NCI-H2107 (cell line): ENCODE measurements around the gene LTB4R.

Source experiments
- DNase-seq: peaks from one replicate; lab custom pipeline; 2025; lab: John Stamatoyannopoulos, UW

The LTB4R gene

GRCh38 chr14:24304019-24304387, 7.3 kb upstream of the LTB4R start:
- no peak for DNase-seq

DNA sequence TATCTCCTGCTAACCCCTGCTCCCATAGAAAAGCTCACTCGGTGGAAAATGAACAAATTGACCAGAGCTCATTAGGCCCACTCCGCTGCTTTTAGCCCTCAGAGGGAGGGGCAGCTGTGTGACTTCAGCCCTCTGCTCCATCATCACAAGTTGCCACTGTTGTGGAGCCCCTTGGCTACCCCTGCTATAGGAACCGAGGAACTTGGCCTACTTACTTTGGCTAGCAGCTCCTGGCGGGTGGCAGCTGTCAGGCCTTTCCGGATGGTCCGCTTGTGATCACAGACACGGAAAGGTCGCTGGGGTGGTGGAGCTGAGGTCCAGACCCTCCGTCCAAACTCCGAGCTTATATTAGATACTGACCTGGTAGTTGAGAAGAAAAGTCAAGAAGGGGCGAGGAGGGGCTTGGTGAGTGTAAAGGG, 4.1 kb upstream of the LTB4R start:
- DNase-seq = no peak

GRCh38 chr14:24307575-24308341, 3.5 kb upstream of the LTB4R start, which contains the start of gene CIDEB:
Gene CIDEB (minus strand): TSS chr14:24307977. CDS start chr14:24307858, 119 bp downstream.
- no peak for DNase-seq

- DNase-seq = no peak
Measured at GRCh38 chr14:24308342-24309124, 2.8 kb upstream of the LTB4R start.

DNA sequence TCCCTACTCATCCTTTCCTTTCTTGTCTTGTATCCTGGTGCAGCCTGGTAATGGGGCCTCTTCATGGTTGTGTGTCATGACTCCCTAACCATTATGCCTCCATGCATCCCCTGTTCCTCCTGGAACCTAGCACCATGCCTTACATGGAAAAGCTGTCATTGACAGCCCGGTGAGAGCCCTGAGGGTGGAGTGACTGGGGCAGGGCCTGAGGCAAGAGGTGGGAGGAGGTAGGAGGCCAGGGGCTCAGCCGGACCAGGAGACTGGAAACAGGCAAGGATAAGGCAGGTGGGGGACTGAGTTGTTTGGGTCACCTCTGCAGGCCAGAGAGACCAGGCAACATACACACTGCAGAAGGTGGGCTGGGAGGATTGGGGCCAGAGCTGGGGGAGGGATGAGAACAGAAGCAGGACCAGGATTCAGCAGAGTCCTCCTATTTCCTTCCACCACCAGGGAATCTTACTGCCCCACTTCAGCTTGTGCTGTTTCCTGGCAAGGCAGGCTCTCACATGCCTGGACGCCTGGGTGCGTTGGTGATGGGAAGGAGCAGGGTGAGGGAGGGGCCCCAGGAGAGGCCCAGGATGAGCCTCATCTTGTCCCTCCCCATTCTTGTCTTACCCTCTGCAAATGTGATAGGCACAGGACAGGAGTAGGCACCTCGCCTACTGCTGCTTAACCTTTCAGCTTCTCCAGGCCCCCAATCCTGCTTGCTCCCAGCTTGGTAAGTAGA, 1.6 kb upstream of the LTB4R start, which contains the start of gene LTB4R2:
TSS of gene LTB4R2 (plus strand) at position 603 of the 727 bp plus-strand sequence. CDS start 525 bp downstream, outside the sequence.
- DNase-seq = no peak

DNA sequence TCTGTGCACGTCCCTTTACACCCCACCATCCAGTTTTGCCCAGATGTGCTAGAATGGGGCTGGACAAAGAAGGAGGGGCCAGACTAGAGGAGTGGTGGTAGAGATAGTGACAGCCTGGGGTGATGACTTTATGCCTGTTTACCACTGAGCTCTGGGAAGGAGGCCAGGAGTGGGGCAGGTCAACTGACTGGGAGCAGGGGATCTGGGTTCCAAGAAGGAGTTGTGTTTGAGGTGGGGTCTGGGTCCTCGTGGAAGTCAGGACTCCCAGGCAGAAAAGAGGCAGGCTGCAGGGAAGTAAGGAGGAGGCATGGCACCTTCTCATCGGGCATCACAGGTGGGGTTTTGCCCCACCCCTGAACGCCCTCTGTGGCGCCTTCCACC, 1.0 kb upstream of the LTB4R start:
- DNase-seq = no peak

- no peak for DNase-seq
Measured at GRCh38 chr14:24311837-24312615, 724 bp downstream of the LTB4R start.

- DNase-seq = no peak
Measured at GRCh38 chr14:24312736-24313507, 1.6 kb downstream of the LTB4R start.

DNA sequence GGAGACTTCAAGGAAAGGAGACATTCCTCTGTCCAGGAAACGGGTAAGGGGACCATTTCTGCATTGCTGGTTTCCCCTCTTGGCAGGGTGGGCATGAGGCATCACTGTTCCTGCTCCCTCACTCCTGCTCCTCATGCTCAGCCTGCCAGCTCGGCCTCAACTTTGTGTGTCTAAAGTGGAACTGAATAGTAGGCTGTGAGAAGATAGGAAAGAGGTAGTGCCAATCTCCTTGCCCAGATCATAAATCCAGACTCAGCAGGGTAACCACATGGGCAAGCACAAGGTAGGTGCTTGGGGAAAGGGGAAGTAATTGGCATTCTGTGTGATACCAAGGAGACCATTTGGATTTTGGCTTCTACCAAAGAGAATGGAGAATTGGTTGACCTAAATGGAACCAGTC, 2.6 kb downstream of the LTB4R start:
- no peak for DNase-seq

- DNase-seq = no peak
Measured at GRCh38 chr14:24314377-24315193, 3.3 kb downstream of the LTB4R start.

- DNase-seq = no peak
Measured at GRCh38 chr14:24315243-24315806, 4.0 kb downstream of the LTB4R start.

DNA sequence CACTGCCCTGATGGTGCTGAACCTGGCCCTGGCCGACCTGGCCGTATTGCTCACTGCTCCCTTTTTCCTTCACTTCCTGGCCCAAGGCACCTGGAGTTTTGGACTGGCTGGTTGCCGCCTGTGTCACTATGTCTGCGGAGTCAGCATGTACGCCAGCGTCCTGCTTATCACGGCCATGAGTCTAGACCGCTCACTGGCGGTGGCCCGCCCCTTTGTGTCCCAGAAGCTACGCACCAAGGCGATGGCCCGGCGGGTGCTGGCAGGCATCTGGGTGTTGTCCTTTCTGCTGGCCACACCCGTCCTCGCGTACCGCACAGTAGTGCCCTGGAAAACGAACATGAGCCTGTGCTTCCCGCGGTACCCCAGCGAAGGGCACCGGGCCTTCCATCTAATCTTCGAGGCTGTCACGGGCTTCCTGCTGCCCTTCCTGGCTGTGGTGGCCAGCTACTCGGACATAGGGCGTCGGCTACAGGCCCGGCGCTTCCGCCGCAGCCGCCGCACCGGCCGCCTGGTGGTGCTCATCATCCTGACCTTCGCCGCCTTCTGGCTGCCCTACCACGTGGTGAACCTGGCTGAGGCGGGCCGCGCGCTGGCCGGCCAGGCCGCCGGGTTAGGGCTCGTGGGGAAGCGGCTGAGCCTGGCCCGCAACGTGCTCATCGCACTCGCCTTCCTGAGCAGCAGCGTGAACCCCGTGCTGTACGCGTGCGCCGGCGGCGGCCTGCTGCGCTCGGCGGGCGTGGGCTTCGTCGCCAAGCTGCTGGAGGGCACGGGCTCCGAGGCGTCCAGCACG, 4.7 kb downstream of the LTB4R start:
- DNase-seq = no peak

DNA sequence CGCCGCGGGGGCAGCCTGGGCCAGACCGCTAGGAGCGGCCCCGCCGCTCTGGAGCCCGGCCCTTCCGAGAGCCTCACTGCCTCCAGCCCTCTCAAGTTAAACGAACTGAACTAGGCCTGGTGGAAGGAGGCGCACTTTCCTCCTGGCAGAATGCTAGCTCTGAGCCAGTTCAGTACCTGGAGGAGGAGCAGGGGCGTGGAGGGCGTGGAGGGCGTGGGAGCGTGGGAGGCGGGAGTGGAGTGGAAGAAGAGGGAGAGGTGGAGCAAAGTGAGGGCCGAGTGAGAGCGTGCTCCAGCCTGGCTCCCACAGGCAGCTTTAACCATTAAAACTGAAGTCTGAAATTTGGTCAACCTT, 5.3 kb downstream of the LTB4R start:
- no peak for DNase-seq

DNA sequence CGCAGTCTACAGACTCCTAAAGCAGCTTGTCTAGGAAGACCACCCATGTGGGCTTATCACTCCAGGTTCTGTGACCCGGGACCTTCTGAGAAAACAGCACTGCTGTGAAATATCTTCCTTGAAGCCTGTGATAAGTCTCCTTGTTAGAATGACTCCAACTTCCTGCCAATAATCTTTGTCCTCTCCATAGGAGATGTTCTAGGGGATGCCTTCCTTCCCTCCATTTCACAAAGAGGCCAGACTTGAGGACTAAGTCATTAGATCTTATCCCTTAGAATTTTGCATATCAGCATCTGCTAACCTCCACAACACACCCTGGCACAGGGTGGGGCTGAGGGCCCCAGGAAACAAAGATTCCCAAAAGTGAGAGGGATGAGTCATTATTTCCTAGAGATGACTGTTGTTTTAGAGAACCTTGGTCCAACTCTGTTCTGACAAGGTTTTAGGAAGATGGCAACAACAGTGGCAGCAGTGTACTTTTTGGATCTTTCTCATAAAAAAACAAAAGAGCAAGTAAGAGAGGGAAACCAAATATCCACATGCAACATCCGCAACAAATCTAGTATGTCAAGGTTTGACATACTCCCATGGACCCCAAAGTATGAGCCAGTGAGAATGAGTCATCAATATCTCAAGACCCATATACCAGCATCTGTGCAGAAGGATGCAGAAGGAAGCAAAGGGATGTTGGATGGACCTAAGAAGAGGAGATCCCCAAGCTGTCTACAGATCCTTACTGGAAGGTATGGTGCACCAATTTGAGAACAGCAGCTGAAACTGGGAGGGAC, 6.0 kb downstream of the LTB4R start:
- no peak for DNase-seq

DNA sequence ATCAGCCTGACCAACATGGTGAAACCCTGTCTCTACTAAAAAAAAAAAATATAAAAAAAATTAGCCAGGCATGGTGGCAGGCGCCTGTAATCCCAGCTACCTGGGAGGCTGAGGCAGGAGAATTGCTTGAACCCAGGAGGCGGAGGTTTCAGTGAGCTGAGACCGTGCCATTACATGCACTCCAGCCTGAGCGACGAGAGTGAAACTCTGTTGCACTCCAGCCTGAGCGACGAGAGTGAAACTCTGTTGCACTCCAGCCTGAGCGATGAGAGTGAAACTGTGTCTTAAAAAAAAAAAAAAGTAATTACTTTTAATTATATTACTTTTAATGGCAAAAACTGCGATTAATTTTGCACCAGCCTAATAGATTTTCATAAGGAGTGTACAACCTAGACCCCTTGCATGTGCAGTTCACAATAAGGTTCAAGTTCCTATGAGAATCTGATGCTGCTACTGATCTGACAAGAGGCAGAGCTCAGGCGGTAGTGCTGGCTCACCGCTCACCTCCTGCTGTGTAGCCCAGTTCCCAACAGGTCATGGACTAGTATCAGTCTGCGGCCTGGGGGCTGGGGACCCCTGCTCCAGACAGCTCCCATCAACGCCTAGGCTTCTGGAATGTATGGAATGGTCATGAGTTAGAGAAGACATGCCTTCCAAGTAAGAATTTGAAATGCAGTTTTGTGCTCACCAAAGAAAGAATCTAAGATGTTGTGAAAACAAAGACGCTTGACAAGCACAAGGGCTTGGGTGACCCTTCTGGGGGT, 10.1 kb downstream of the LTB4R start:
- DNase-seq = no peak

DNA sequence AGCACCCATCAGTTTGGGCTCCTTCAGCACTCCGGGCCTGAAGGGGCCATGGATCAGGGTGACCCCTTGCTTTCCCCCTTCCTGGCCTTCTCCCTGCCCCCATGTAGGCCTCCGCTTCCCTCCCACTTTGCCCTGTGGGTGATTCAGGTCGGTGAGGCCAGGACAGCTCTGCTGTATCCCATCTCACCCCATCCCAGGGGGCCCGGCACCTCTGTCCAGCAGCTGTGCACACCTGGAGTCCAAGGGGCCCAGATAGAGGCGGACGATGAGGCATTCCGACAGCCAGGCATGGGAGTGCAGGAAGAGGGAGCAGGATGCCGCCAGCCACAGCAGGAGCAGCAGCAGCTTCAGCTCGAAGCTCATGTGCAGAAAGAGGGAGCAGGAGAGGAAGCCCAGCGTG, 11.4 kb downstream of the LTB4R start:
- DNase-seq = no peak

- no peak for DNase-seq
Measured at GRCh38 chr14:24323341-24323740, 12.0 kb downstream of the LTB4R start.

- no peak for DNase-seq
Measured at GRCh38 chr14:24324024-24324423, 12.7 kb downstream of the LTB4R start.
